Measurements from ENCODE around the gene TNPO1. TPM values are rescaled to one million over a fixed set of nuclear protein-coding genes. Genes with fewer than 3 reads are reported as not detected.

The TNPO1 gene
- total and polyA plus RNA-seq, 2 of the 8 experiments (the other 6 are each of a cell fraction or from before 2014, with no cell fraction given): 38.5 to 211 TPM

GRCh38 chr5:72846483-72846882, 30.0 kb downstream of the TNPO1 start (continued):
- TF ChIP-seq RNF2 (IDR thresholded peaks at IDR 0.05; ENCODE audit: borderline replicate concordance, low read depth, low read length, missing control alignments, poor library complexity, severe bottlenecking): no peak

Data from H1 (cell line).